ENCODE measurements around the gene CFAP161.

CFAP161 gene

DNA sequence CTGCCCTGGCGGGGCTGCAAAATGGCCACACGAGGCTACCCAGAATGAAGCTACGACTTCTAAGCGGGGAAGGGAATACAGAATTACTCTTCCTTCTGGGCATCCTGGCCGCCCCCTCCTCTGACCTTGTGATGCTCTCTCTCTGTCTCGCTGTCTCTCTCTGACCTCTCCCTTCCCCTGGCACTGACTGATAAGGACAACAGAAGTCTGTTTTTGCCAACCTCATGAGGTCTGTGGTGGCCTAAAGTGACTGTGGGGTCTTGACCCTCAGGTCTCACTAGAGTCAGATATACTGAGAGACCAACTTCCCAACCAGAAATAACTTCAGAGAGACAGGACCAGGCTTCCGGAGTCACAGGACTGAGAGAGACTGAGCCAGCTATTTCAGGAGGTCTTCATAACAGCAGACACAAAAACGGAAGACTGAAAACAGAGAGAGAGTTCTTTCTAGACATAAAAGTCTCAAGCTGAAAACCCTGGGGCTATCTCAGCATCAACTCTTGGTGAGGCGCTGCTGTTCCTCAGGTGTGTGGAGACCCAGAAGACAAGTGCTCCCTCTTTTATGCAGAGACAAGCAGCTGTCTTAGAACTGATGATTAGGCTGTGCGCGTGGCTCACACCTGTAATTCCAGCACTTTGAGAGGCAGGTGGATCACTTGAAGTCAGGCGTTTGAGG, 38.2 kb upstream of the CFAP161 start:
- no peak for TF ChIP-seq FOXP2 (optimal IDR thresholded peaks at IDR 0.05; ENCODE audit: borderline replicate concordance, extremely low read depth, extremely low read length, insufficient read depth)
- no peak for TF ChIP-seq POLR2AphosphoS5 (IDR thresholded peaks at IDR 0.05; ENCODE audit: low read depth, low read length)
- TF ChIP-seq, protein P1, sequence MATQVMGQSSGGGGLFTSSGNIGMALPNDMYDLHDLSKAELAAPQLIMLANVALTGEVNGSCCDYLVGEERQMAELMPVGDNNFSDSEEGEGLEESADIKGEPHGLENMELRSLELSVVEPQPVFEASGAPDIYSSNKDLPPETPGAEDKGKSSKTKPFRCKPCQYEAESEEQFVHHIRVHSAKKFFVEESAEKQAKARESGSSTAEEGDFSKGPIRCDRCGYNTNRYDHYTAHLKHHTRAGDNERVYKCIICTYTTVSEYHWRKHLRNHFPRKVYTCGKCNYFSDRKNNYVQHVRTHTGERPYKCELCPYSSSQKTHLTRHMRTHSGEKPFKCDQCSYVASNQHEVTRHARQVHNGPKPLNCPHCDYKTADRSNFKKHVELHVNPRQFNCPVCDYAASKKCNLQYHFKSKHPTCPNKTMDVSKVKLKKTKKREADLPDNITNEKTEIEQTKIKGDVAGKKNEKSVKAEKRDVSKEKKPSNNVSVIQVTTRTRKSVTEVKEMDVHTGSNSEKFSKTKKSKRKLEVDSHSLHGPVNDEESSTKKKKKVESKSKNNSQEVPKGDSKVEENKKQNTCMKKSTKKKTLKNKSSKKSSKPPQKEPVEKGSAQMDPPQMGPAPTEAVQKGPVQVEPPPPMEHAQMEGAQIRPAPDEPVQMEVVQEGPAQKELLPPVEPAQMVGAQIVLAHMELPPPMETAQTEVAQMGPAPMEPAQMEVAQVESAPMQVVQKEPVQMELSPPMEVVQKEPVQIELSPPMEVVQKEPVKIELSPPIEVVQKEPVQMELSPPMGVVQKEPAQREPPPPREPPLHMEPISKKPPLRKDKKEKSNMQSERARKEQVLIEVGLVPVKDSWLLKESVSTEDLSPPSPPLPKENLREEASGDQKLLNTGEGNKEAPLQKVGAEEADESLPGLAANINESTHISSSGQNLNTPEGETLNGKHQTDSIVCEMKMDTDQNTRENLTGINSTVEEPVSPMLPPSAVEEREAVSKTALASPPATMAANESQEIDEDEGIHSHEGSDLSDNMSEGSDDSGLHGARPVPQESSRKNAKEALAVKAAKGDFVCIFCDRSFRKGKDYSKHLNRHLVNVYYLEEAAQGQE (IDR thresholded peaks at IDR 0.05; ENCODE audit: insufficient read depth in 1 of 2, low read depth in 2 of 2, low read length in 2 of 2), result no peak
- no peak for TF ChIP-seq TAF1 (IDR thresholded peaks at IDR 0.05; ENCODE audit: borderline replicate concordance, insufficient read depth, low read length)
- no peak for TF ChIP-seq SIN3A (IDR thresholded peaks at IDR 0.05; ENCODE audit: borderline replicate concordance, insufficient read depth, low read length)

DNA sequence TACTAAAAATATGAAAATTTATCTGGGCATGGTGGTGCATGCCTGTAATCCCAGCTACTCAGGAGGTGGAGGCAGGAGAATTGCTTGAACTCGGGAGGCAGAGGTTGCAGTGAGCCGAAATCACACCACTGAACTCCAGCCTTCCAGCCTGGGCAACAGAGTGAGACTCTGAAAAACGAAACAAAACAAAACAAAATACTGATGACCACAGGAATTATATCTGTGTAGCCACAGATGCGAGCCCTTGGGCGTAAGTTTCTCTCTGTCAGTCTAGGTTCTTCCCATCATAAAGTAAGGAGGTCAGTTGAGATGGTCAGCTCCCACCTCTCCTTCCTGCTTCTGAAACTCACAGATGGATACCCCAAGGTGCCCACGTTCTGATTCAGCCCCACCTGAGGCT, 37.7 kb upstream of the CFAP161 start:
- TF ChIP-seq POLR2AphosphoS5 (IDR thresholded peaks at IDR 0.05; ENCODE audit: low read depth, low read length) (no peak), TAF1 (IDR thresholded peaks at IDR 0.05; ENCODE audit: borderline replicate concordance, insufficient read depth, low read length) (no peak), FOXP2 (optimal IDR thresholded peaks at IDR 0.05; ENCODE audit: borderline replicate concordance, extremely low read depth, extremely low read length, insufficient read depth) (no peak), SIN3A (IDR thresholded peaks at IDR 0.05; ENCODE audit: borderline replicate concordance, insufficient read depth, low read length) (no peak)
- TF ChIP-seq, protein P1 (IDR thresholded peaks at IDR 0.05; ENCODE audit: insufficient read depth in 1 of 2, low read depth in 2 of 2, low read length in 2 of 2), result no peak

DNA sequence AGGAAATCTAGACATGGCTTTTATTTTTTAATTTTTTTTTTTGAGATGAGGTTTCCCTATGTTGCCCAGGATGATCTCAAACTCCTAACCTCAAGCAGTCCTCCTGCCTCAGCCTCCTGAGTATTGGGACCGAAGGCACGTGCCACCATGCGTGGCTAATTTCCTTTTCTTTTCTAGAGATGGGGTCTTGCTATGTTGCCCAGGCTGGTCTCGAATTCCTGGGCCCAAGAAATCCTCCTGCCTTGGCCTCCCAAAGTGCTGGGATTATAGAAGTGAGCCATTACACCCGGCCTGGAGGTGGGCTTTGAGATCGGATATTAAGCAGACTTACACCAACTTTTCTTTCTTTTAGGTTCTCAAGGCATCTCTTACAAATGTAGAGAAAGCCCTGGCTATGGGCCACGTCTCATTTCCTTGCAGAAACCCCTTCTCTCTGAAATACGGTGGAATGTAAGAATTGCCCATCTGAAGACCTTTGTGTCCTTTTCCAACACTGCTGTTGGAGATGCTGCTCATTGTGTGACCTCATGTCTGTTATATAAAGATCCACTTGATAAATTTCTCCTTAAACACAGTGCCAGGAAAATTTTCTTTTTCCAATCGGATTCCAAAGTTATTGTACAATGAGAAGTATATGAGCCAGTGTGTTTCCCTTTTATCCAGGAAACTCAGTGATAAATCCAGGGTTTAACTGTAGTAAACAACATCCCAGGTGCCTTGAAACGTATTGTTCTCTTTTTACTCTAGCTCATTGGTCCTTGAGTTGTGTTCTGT, 36.8 kb upstream of the CFAP161 start:
- TF ChIP-seq, protein P1 (IDR thresholded peaks at IDR 0.05; ENCODE audit: insufficient read depth in 1 of 2, low read depth in 2 of 2, low read length in 2 of 2), result no peak
- TF ChIP-seq TAF1 (IDR thresholded peaks at IDR 0.05; ENCODE audit: borderline replicate concordance, insufficient read depth, low read length) (no peak), FOXP2 (optimal IDR thresholded peaks at IDR 0.05; ENCODE audit: borderline replicate concordance, extremely low read depth, extremely low read length, insufficient read depth) (no peak), SIN3A (IDR thresholded peaks at IDR 0.05; ENCODE audit: borderline replicate concordance, insufficient read depth, low read length) (no peak), POLR2AphosphoS5 (IDR thresholded peaks at IDR 0.05; ENCODE audit: low read depth, low read length) (no peak)

DNA sequence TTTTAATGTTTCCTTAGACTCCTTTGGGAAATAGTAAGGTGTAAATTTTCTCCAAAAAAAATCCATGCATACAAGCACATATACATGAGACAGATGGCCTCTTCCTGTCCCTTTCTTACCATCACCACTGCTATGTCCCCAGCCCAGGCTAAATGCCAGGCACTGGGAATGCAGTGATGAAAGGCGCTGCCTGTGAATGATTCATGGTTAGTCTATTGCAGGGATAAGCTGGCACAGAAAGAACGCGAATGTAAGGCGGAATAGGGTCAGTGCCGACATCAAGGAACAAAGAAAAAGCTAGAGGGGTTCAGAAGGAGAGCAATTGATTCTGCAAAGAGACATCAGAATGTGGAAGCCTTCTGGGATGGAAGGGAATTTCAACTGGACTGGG, 36.2 kb upstream of the CFAP161 start:
- TF ChIP-seq, protein P1 (IDR thresholded peaks at IDR 0.05; ENCODE audit: insufficient read depth in 1 of 2, low read depth in 2 of 2, low read length in 2 of 2), result no peak
- TF ChIP-seq SIN3A (IDR thresholded peaks at IDR 0.05; ENCODE audit: borderline replicate concordance, insufficient read depth, low read length) (no peak), FOXP2 (optimal IDR thresholded peaks at IDR 0.05; ENCODE audit: borderline replicate concordance, extremely low read depth, extremely low read length, insufficient read depth) (no peak), TAF1 (IDR thresholded peaks at IDR 0.05; ENCODE audit: borderline replicate concordance, insufficient read depth, low read length) (no peak), POLR2AphosphoS5 (IDR thresholded peaks at IDR 0.05; ENCODE audit: low read depth, low read length) (no peak)
